CD4-positive, alpha-beta T cell treated with Interleukin-1 beta for 1 hour (primary cell): Measurements from ENCODE around the gene DVL1.

Experiments
- DNase-seq, 2 donors: peaks; one replicate each; pipeline ENCODE4 v3.0.0-alpha.2; 2020 to 2022

DVL1 gene

GRCh38 chr1:1355416-1355815, 6.2 kb upstream of the DVL1 start:
- DNase-seq: no peak

GRCh38 chr1:1354271-1355247, 5.3 kb upstream of the DVL1 start:
- no peak for DNase-seq

GRCh38 chr1:1353389-1354151, 4.4 kb upstream of the DVL1 start:
- no peak for DNase-seq

GRCh38 chr1:1352786-1353388, 3.7 kb upstream of the DVL1 start:
- DNase-seq: no peak

- DNase-seq: no peak
Observed at GRCh38 chr1:1351511-1352427, 2.6 kb upstream of the DVL1 start.

- no peak for DNase-seq
Observed at GRCh38 chr1:1348420-1349255, 580 bp downstream of the DVL1 start.

- no peak for DNase-seq
Observed at GRCh38 chr1:1347663-1348419, 1.4 kb downstream of the DVL1 start.

GRCh38 chr1:1347026-1347595, 2.1 kb downstream of the DVL1 start:
- no peak for DNase-seq

- DNase-seq: no peak
Observed at GRCh38 chr1:1346501-1346890, 2.7 kb downstream of the DVL1 start.

GRCh38 chr1:1345860-1346500, 3.2 kb downstream of the DVL1 start:
- no peak for DNase-seq

- no peak for DNase-seq
Observed at GRCh38 chr1:1345384-1345783, 3.8 kb downstream of the DVL1 start.

GRCh38 chr1:1344655-1345361, 4.4 kb downstream of the DVL1 start:
- DNase-seq: peak in 1 of 2 donors; percentile 23

- no peak for DNase-seq
Observed at GRCh38 chr1:1343811-1344421, 5.3 kb downstream of the DVL1 start.

- DNase-seq: no peak
Observed at GRCh38 chr1:1342584-1343115, 6.6 kb downstream of the DVL1 start.

GRCh38 chr1:1342061-1342562, 7.1 kb downstream of the DVL1 start:
- no peak for DNase-seq

- DNase-seq: no peak
Observed at GRCh38 chr1:1341549-1342021, 7.6 kb downstream of the DVL1 start.

GRCh38 chr1:1340791-1341548, 8.2 kb downstream of the DVL1 start:
- DNase-seq: no peak
